Fibroblast of mammary gland (primary cell): ENCODE measurements around the gene ERGIC3.
"Not testable (repeated sequence)": the region's sequence is repeated elsewhere in the genome, so short reads cannot be mapped to it uniquely, and the experiment has no call there.

Experiments used
- DNase-seq: peaks from one replicate; pipeline ENCODE4 v3.0.0-alpha.2; 2010; ENCODE audit warnings: low read depth
- H3K4me3 ChIP-seq: 2 replicates; pipeline ENCODE4 v1.5.1; 2011; ENCODE audit warnings: low read depth, mild to moderate bottlenecking, low read length, moderate library complexity; ENCODE audit not compliant: control insufficient read depth
- TF ChIP-seq, protein P1 (sequence below): conservative IDR thresholded peaks from 2 replicates; pipeline ENCODE4 v1.5.1; 2011; ENCODE audit warnings: low read depth, low read length, inconsistent platforms; ENCODE audit not compliant: control insufficient read depth, insufficient read depth

ERGIC3 gene

DNA sequence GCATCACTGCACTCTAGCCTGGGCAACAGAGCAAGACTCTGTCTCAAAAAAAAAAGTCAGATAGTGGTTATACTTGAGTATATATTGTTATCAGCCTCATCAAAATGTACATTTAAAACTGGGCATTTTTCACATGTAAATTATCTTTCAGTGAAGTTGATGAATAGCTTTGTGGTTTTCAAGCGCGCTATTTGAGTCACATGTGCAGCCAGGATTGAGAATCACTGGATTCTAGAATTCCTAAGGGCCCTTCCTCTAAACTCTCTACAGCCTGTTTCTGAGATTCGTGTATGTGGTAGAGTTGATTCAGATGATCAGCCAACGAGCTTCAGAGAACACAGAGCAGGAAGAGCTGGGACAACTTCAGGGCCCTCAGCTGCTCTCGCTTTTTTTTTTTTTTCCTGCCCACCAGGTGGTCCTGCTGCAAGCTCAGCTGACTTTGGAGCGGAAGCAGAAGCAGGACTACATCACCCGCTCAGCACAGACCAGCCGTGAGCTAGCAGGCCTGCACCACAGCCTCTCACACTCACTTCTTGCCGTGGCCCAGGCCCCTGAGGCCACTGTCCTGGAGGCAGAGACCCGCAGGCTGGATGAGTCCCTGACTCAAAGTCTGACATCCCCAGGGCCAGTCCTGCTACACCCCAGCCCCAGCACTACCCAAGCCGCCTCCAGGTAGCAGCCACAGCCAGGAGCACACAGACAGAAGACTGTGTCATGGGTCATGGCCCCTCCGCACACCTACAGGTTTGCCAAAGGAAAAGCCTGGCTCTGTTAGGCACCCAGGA is 30.7 kb upstream of the ERGIC3 start:
- no peak for DNase-seq

DNA sequence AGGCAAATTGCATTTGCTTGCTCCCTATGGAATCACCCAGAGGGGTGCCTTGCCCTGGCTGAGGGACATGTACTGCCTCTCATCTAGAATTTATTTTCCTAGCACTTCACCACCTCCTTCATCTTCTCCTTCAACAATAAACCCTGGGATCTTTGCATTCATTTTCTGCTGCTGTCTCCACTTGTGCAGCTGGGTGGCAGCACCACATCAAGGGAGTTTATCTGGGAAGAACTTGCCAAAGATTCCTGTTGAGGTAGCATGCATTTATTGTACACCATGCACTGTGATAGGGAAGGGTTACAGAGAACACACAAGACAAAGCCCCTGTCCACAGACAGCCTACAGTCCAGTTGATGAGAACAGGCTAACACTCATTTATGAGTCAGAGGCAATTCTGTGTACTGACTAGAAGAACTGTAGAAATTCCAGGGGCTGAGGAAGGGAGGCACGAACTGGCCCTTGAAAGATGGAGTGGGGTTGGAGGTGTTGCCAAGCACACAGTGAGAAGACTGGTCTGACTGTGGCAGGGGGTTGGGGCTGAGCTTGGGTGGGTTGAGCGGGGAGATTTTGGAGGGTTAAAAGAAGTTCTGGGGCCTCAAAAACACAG is 30.0 kb upstream of the ERGIC3 start:
- DNase-seq, result peak; percentile 45
- no peak overlapping the region for H3K4me3 ChIP-seq
- TF ChIP-seq, protein P1, sequence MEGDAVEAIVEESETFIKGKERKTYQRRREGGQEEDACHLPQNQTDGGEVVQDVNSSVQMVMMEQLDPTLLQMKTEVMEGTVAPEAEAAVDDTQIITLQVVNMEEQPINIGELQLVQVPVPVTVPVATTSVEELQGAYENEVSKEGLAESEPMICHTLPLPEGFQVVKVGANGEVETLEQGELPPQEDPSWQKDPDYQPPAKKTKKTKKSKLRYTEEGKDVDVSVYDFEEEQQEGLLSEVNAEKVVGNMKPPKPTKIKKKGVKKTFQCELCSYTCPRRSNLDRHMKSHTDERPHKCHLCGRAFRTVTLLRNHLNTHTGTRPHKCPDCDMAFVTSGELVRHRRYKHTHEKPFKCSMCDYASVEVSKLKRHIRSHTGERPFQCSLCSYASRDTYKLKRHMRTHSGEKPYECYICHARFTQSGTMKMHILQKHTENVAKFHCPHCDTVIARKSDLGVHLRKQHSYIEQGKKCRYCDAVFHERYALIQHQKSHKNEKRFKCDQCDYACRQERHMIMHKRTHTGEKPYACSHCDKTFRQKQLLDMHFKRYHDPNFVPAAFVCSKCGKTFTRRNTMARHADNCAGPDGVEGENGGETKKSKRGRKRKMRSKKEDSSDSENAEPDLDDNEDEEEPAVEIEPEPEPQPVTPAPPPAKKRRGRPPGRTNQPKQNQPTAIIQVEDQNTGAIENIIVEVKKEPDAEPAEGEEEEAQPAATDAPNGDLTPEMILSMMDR, result peak; percentile 60

More for the DNA sequence above, 30.7 kb upstream of the ERGIC3 start:
- no peak overlapping the region for H3K4me3 ChIP-seq
- TF ChIP-seq, protein P1, result no peak

DNA sequence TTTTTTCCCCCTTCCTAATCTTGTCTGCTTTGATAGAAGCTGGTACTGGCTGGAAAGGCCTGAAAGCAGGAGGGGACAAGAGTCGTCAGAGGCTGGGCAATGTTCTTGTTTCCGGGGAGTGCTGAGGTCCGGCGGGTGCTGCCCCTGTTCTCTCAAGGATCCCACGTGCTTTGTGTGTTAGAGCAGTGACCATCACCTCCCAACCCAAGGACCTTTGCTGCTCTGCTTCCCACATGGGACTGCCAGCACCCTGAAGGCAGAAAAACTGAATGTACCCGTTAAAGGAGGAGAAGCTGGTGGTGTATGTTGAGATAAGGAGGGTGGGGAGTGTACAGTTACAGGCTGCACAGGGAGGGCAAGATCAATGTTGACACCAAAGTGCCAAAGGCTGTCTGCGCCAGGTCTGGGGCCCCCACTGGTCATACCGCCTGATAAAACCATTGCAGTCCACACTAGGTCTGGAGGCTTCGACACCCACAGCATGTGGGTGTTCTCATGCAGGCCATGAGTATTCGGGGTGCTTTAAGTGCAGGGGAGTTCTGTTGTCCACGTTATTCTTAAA is 27.4 kb upstream of the ERGIC3 start:
- H3K4me3 ChIP-seq, result no peak overlapping the region
- TF ChIP-seq, protein P1, result no peak
- DNase-seq, result no peak

DNA sequence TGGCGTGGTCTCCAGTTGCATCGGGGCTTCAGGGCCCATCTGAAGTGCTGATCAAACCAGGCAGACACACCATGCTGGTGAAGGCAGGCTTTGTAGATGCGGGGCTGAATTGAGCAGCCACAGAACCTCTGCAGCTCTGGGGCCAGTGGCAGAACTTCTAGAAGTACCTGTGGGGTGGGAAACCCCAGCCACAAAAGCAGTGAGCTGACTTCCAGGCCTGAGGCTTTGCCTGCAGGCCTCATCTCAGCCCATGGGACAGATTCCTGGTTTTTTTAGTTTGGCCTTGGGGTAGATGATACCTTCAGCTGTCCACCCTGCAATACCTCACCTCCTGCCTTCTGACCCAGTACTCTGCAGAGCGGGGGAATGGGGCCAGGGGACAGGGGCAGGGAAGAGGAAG is 26.5 kb upstream of the ERGIC3 start:
- TF ChIP-seq, protein P1, result no peak
- no peak overlapping the region for H3K4me3 ChIP-seq
- no peak for DNase-seq

DNA sequence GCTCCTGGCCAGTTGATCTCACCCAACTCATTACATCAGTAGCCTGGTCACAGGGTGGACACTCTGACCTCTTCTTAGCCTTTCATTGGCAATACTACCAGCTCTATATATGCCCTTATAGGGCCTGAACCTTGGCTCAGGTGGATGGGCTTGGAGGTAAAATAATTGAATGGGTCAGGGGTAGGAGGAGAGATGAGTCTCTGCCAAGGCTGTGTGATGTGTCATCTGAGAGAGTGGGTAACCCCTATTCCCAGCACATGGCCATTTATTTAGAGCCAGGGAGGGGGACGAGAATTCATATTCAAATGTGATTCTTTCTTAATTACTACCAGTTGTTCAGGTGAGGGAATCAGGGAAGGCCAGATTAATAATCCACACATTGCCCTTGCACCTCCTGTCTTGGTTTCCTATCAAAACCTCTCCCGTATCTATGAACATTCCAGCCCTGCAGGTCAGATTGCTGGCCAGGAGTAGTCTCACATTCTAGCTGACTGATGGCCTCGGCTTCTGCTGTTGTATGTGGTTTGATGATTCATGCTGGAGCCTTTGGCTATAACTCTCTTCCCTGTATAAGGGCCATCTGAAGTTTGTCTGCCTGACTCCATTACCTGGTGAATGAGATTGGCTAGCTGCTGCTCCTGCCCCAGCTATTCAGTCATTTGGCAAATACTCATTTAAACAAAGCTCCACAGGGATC is 25.8 kb upstream of the ERGIC3 start:
- TF ChIP-seq, protein P1, result no peak
- no peak overlapping the region for H3K4me3 ChIP-seq
- DNase-seq, result peak; percentile 84

DNA sequence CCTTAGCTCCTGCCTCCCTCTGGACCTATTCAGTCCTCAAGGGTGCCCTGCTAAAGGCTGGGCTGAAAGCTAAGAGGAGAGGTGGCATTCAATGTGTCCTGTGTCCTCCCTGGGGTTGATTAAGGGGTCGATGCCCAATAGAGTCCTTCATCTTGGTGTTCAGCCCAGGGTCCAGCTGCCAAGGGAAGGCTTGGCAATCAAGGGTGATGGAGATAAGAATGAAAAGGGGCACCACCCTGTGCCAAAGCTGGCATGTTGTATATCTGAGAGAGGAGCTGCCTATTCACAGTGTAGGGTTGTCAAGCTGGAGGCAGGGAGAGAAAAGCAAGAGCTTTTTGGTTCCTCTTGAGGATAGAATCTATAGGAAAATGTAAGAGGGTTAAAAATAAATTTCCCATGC is 24.8 kb upstream of the ERGIC3 start:
- no peak for DNase-seq
- TF ChIP-seq, protein P1, result no peak
- no peak overlapping the region for H3K4me3 ChIP-seq

DNA sequence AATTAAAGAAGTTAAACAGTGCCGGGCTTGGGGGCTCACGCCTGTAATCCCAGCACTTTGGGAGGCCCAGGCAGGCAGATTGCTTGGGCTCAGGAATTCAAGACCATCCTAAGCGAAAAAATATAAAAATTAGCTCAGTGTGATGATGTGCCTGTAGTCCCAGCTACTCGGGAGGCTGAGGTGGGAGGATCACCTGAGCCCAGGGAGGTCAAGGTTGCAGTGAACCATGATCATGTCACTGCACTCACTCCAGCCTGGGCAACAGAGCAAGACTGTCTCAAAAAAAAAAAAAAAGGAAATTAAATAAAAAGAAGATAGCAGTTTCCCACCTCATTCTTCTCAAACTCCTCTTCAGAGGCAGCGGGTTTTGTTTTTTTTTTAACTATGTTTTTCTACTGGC is 24.1 kb upstream of the ERGIC3 start:
- not testable (repeated sequence) for H3K4me3 ChIP-seq, DNase-seq
